NT2/D1 (cell line): ENCODE data around the gene RUNX1.

Experiments
- SUZ12 ChIP-seq: IDR thresholded peaks from 2 replicates; pipeline ENCODE4 v1.6.1; 2011; ENCODE audit not compliant: insufficient read length, insufficient read depth; ENCODE audit errors: extremely low read depth
- YY1 ChIP-seq: IDR thresholded peaks from 2 replicates; pipeline ENCODE4 v1.6.1; 2011; ENCODE audit not compliant: insufficient read length, insufficient read depth
- ZNF274 ChIP-seq: IDR thresholded peaks from 2 replicates; pipeline ENCODE4 v1.6.1; 2011; ENCODE audit warnings: mild to moderate bottlenecking, low read depth, low read length

- TF ChIP-seq YY1, result no peak
- TF ChIP-seq ZNF274, result no peak
- TF ChIP-seq SUZ12, result no peak
Measured at GRCh38 chr21:34914239-34914638, 134.9 kb downstream of the RUNX1 start.
